Stimulated activated naive CD8-positive, alpha-beta T cell treated with anti-CD3 and anti-CD28 coated beads, Interleukin-15, amount 100 ng/mL, for 72 hours (primary cell): ENCODE data around the gene MTRR.

Source experiments
- ATAC-seq: fragments of 150-1000 bp; cut with Tn5 transposase; 2 replicates; pipeline ENCODE4 v1.10.0; 2021; ENCODE audit warnings: mild to moderate bottlenecking, moderate library complexity
- DNase-seq, 2 donors: peaks; one replicate each; pipeline ENCODE4 v3.0.0; 2021 to 2022
- H3K27ac Mint-ChIP-seq, 2 donors: one replicate each; pipeline ENCODE4 v1.8.0; 2022; ENCODE audit warnings: mild to moderate bottlenecking in 2 of 2, mixed read lengths in 2 of 2, moderate library complexity in 2 of 2
- H3K27me3 Mint-ChIP-seq: one replicate; pipeline ENCODE4 v1.8.0; 2022; ENCODE audit warnings: mixed read lengths
- H3K4me1 Mint-ChIP-seq: one replicate; pipeline ENCODE4 v1.8.0; 2022; ENCODE audit warnings: mild to moderate bottlenecking, mixed read lengths
- H3K4me3 Mint-ChIP-seq, 2 donors: one replicate each; pipeline ENCODE4 v1.8.0; 2022; ENCODE audit warnings: mild to moderate bottlenecking in 2 of 2, mixed read lengths in 2 of 2, moderate library complexity in 1 of 2
- H3K9me3 Mint-ChIP-seq, 2 donors: one replicate each; pipeline ENCODE4 v1.8.0; 2022; ENCODE audit warnings: mixed read lengths in 2 of 2

Gene MTRR

GRCh38 chr5:7851240-7851592 is 17.7 kb upstream of the MTRR start:
- Mint-ChIP-seq H3K4me1 (peaks cover 27% of the 10 kb centered on the region), H3K4me3 (peak overlapping the region; percentile 79 to 81), H3K27ac (peak overlapping the region in 1 of 2 donors; percentile 53), H3K27me3 (peaks cover 55% of the 10 kb centered on the region), H3K9me3 (peaks cover 4 to 6% of the 10 kb centered on the region in 2 donors)
- DNase-seq, result no peak
- ATAC-seq, result no peak

GRCh38 chr5:7851617-7852289 is 17.2 kb upstream of the MTRR start:
- Mint-ChIP-seq H3K4me1 (peaks cover 27% of the 10 kb centered on the region), H3K4me3 (peak overlapping the region in 1 of 2 donors; percentile 81), H3K27ac (no peak overlapping the region), H3K9me3 (peaks cover 4 to 6% of the 10 kb centered on the region in 2 donors), H3K27me3 (peaks cover 50% of the 10 kb centered on the region)
- DNase-seq (no peak), ATAC-seq (no peak)

GRCh38 chr5:7852542-7852941 is 16.4 kb upstream of the MTRR start:
- ATAC-seq (no peak), DNase-seq (no peak)
- Mint-ChIP-seq H3K4me3 (peak overlapping the region in 1 of 2 donors; percentile 14), H3K27me3 (peaks cover 42% of the 10 kb centered on the region), H3K4me1 (peaks cover 29% of the 10 kb centered on the region), H3K27ac (no peak overlapping the region), H3K9me3 (peaks cover 4 to 6% of the 10 kb centered on the region in 2 donors)

GRCh38 chr5:7852988-7853387 is 16.0 kb upstream of the MTRR start:
- H3K27me3 Mint-ChIP-seq, result peaks cover 37% of the 10 kb centered on the region
- ATAC-seq (no peak), DNase-seq (no peak)
- peaks cover 4 to 6% of the 10 kb centered on the region in 2 donors for H3K9me3 Mint-ChIP-seq
- peaks cover 34% of the 10 kb centered on the region for H3K4me1 Mint-ChIP-seq
- no peak overlapping the region for H3K4me3 Mint-ChIP-seq
- H3K27ac Mint-ChIP-seq, result no peak overlapping the region

GRCh38 chr5:7855611-7856010 is 13.3 kb upstream of the MTRR start:
- Mint-ChIP-seq H3K27ac (no peak overlapping the region), H3K4me1 (peaks cover 34% of the 10 kb centered on the region), H3K27me3 (peaks cover 14% of the 10 kb centered on the region), H3K9me3 (peaks cover 4 to 6% of the 10 kb centered on the region in 2 donors), H3K4me3 (no peak overlapping the region)
- ATAC-seq (no peak), DNase-seq (no peak)

- ATAC-seq (peak; percentile 77), DNase-seq (peak in 1 of 2 donors; percentile 32)
- Mint-ChIP-seq H3K27me3 (peaks cover 5% of the 10 kb centered on the region), H3K4me1 (peaks cover 24% of the 10 kb centered on the region), H3K27ac (no peak overlapping the region), H3K9me3 (peaks cover 4 to 6% of the 10 kb centered on the region in 2 donors), H3K4me3 (no peak overlapping the region)
These were observed 12.1 kb upstream of the MTRR start for GRCh38 chr5:7856855-7857254.

- no peak overlapping the region for H3K4me3 Mint-ChIP-seq
- no peak for ATAC-seq
These were observed 11.6 kb upstream of the MTRR start for GRCh38 chr5:7857361-7857760.

GRCh38 chr5:7857926-7858632 is 10.9 kb upstream of the MTRR start:
- Mint-ChIP-seq H3K4me3 (no peak overlapping the region), H3K4me1 (peaks cover 16% of the 10 kb centered on the region), H3K9me3 (peaks cover 3 to 4% of the 10 kb centered on the region in 2 donors), H3K27ac (peak overlapping the region in 1 of 2 donors; percentile 90), H3K27me3 (peaks cover 5% of the 10 kb centered on the region)
- ATAC-seq, result peak; percentile 64
- DNase-seq, result no peak

More at GRCh38 chr5:7857361-7857760, 11.6 kb upstream of the MTRR start:
- Mint-ChIP-seq H3K27me3 (peaks cover 5% of the 10 kb centered on the region), H3K27ac (peak overlapping the region; percentile 64 to 84), H3K4me1 (peaks cover 19% of the 10 kb centered on the region), H3K9me3 (peaks cover 4 to 6% of the 10 kb centered on the region in 2 donors)
- DNase-seq, result no peak

GRCh38 chr5:7866196-7866595 is 2.8 kb upstream of the MTRR start:
- H3K9me3 Mint-ChIP-seq, result no peaks in the 10 kb centered on the region
- peaks cover 44% of the 10 kb centered on the region for H3K4me1 Mint-ChIP-seq
- no peak overlapping the region for H3K27ac Mint-ChIP-seq
- H3K4me3 Mint-ChIP-seq, result no peak overlapping the region
- ATAC-seq (no peak), DNase-seq (no peak)
- no peaks in the 10 kb centered on the region for H3K27me3 Mint-ChIP-seq

GRCh38 chr5:7867260-7867659 is 1.7 kb upstream of the MTRR start:
- Mint-ChIP-seq H3K27me3 (no peaks in the 10 kb centered on the region), H3K9me3 (no peaks in the 10 kb centered on the region), H3K4me1 (peaks cover 54% of the 10 kb centered on the region), H3K27ac (no peak overlapping the region), H3K4me3 (peak overlapping the region in 1 of 2 donors; percentile 38)
- DNase-seq, result no peak
- no peak for ATAC-seq

GRCh38 chr5:7868427-7868772 is 548 bp upstream of the MTRR start:
- Mint-ChIP-seq H3K4me1 (peaks cover 66% of the 10 kb centered on the region), H3K4me3 (peak overlapping the region; percentile 89 to 96), H3K27me3 (no peaks in the 10 kb centered on the region), H3K9me3 (no peaks in the 10 kb centered on the region), H3K27ac (peak overlapping the region; percentile 83 to 87)
- ATAC-seq (no peak), DNase-seq (no peak)

- ATAC-seq (peak; percentile 56), DNase-seq (peak in 1 of 2 donors; percentile 51)
- Mint-ChIP-seq H3K4me3 (peak overlapping the region; percentile 89 to 96), H3K9me3 (no peaks in the 10 kb centered on the region), H3K4me1 (peaks cover 73% of the 10 kb centered on the region), H3K27me3 (no peaks in the 10 kb centered on the region), H3K27ac (peak overlapping the region; percentile 90 to 95)
These were observed 657 bp downstream of the MTRR start for GRCh38 chr5:7869474-7870136.

- Mint-ChIP-seq H3K4me3 (peak overlapping the region; percentile 65 to 96), H3K4me1 (peaks cover 68% of the 10 kb centered on the region), H3K9me3 (no peaks in the 10 kb centered on the region), H3K27ac (peak overlapping the region in 1 of 2 donors; percentile 81), H3K27me3 (no peaks in the 10 kb centered on the region)
- DNase-seq (no peak), ATAC-seq (peak; percentile 44)
These were observed 2.7 kb downstream of the MTRR start for GRCh38 chr5:7871653-7872052.

- Mint-ChIP-seq H3K4me3 (peak overlapping the region; percentile 5 to 75), H3K9me3 (no peaks in the 10 kb centered on the region), H3K27me3 (no peaks in the 10 kb centered on the region), H3K4me1 (peaks cover 68% of the 10 kb centered on the region), H3K27ac (peak overlapping the region in 1 of 2 donors; percentile 79)
- ATAC-seq, result no peak
- no peak for DNase-seq
These were observed 3.7 kb downstream of the MTRR start for GRCh38 chr5:7872517-7873130.

- H3K4me1 Mint-ChIP-seq, result peaks cover 72% of the 10 kb centered on the region
- peak overlapping the region; percentile 5 to 75 for H3K4me3 Mint-ChIP-seq
- peak overlapping the region in 1 of 2 donors; percentile 79 for H3K27ac Mint-ChIP-seq
- no peaks in the 10 kb centered on the region for H3K27me3 Mint-ChIP-seq
- peak in 1 of 2 donors; percentile 62 for DNase-seq
- no peaks in the 10 kb centered on the region for H3K9me3 Mint-ChIP-seq
- ATAC-seq, result peak; percentile 32
These were observed 4.3 kb downstream of the MTRR start for GRCh38 chr5:7873216-7873615.
